ENCODE measurements around the gene DNAH7. TPM values are rescaled to one million over a fixed set of nuclear protein-coding genes. Genes with fewer than 3 reads are reported as not detected.

Gene DNAH7
- total and polyA plus RNA-seq, 10 of the 15 experiments (the other 5 are each of a cell fraction or from before 2014, with no cell fraction given) = 0.05 to 0.61 (median 0.16) TPM

DNA sequence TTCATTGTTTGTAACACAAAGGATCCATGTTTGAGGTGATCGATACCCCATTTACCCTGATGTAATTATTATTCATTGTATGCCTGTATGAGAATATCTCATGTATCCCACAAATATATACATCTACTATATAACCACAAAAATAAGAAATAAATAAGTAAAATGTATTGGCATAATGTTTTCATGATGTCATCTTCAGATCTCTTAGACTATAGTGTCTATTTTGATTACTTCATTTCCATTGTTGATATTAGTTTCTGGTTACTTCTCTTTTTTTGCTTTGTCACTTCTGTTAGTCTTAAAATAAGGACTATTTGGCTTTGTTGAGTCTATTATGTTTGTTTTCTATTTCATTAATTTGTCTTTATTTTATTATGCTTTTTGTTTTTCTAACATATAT is 301.9 kb downstream of the DNAH7 start (continued):
- no peak for TF ChIP-seq RELA (IDR thresholded peaks at IDR 0.05; ENCODE audit: borderline replicate concordance, partially characterized antibody)

DNA sequence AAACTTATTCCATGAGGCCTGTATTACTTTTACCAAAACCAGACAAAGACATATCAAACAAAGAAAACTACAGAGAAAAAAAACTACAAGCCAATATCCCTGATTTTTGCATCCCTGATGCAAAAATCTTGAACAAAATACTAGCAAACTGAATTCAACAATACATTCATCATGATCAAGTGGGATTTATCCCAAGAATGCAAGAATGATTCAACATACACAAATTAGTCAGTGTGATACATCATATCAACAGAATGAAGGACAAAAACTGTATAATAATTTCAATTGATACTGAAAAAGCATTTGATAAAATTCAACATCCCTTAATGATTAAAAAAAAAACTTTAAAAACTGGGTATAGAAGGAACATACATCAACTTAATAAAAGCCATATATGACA is 304.8 kb downstream of the DNAH7 start:
- H3K79me2 ChIP-seq (ENCODE audit: control insufficient read depth, insufficient read depth, low read length) = no peaks in the 10 kb centered on the region
- TF ChIP-seq, protein P1, sequence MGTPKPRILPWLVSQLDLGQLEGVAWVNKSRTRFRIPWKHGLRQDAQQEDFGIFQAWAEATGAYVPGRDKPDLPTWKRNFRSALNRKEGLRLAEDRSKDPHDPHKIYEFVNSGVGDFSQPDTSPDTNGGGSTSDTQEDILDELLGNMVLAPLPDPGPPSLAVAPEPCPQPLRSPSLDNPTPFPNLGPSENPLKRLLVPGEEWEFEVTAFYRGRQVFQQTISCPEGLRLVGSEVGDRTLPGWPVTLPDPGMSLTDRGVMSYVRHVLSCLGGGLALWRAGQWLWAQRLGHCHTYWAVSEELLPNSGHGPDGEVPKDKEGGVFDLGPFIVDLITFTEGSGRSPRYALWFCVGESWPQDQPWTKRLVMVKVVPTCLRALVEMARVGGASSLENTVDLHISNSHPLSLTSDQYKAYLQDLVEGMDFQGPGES (IDR thresholded peaks at IDR 0.05) = no peak
- no peak for FAIRE-seq
- no peak overlapping the region for H3K9ac ChIP-seq (ENCODE audit: control insufficient read depth, insufficient read depth, low read length)
- ChIA-PET CTCF (interaction anchor here (0.7 kb wide), 1 partner anchor 98 kb away, joined by 3 read pairs; no protein-coding TSS in a partner anchor), RAD21 (ENCODE audit: unreplicated experiment) (no interaction called here), POLR2A (no interaction called here), SMC1A (ENCODE audit: uncharacterized antibody, unreplicated experiment) (interaction anchor here (0.7 kb wide), 1 partner anchor 177 kb away, joined by 3 read pairs; no protein-coding TSS in a partner anchor)
- in situ Hi-C loops (cut with MboI) = no loop called here
- no peaks in the 10 kb centered on the region for H3K27me3 ChIP-seq (replicated peaks in 1 of 2; ENCODE audit: control insufficient read depth in 2 of 2, insufficient read depth in 2 of 2, low read length in 1 of 2)
- DNase-seq (ENCODE audit: low read depth, low spot score) = no peak
- no TSS peak for BruUV-seq (replicated peaks)
- no peak overlapping the region for H3K27ac ChIP-seq (ENCODE audit: control insufficient read depth, insufficient read depth)
- H4K20me1 ChIP-seq (ENCODE audit: control insufficient read depth, insufficient read depth) = no peaks in the 10 kb centered on the region
- H3K4me1 ChIP-seq (ENCODE audit: control insufficient read depth, insufficient read depth, low read length) = no peaks in the 10 kb centered on the region
- no peaks in the 10 kb centered on the region for H3K36me3 ChIP-seq (ENCODE audit: control insufficient read depth in 2 of 2, insufficient read depth in 2 of 2, low read length in 1 of 2)
- no peak for ATAC-seq
- intact Hi-C loops (cut with micrococcal nuclease; ENCODE audit: unreplicated experiment) = no loop called here
- no peak overlapping the region for H3K4me3 ChIP-seq
- H2AFZ ChIP-seq (ENCODE audit: control insufficient read depth, low read depth, low read length) = no peak overlapping the region
- H3K9me3 ChIP-seq (replicated peaks; ENCODE audit: control insufficient read depth, insufficient read depth, low read length) = no peaks in the 10 kb centered on the region
- H3K4me2 ChIP-seq (ENCODE audit: control insufficient read depth, insufficient read depth) = no peak overlapping the region

GRCh38 chr2:195759877-195760276 is 308.8 kb downstream of the DNAH7 start:
- no TSS peak for BruUV-seq (replicated peaks)
- Histone ChIP-seq H2AFZ (ENCODE audit: control insufficient read depth, low read depth, low read length) (no peak overlapping the region), H3K9me3 (replicated peaks; ENCODE audit: control insufficient read depth, insufficient read depth, low read length) (no peaks in the 10 kb centered on the region), H3K4me3 (no peak overlapping the region), H3K27me3 (replicated peaks in 1 of 2; ENCODE audit: control insufficient read depth in 2 of 2, insufficient read depth in 2 of 2, low read length in 1 of 2) (no peaks in the 10 kb centered on the region), H3K36me3 (ENCODE audit: control insufficient read depth in 2 of 2, insufficient read depth in 2 of 2, low read length in 1 of 2) (no peaks in the 10 kb centered on the region), H3K27ac (ENCODE audit: control insufficient read depth, insufficient read depth) (no peak overlapping the region), H3K4me1 (ENCODE audit: control insufficient read depth, insufficient read depth, low read length) (no peaks in the 10 kb centered on the region), H3K4me2 (ENCODE audit: control insufficient read depth, insufficient read depth) (no peak overlapping the region), H4K20me1 (ENCODE audit: control insufficient read depth, insufficient read depth) (no peaks in the 10 kb centered on the region), H3K9ac (ENCODE audit: control insufficient read depth, insufficient read depth, low read length) (no peak overlapping the region), H3K79me2 (ENCODE audit: control insufficient read depth, insufficient read depth, low read length) (no peaks in the 10 kb centered on the region)
- ChIA-PET SMC1A (ENCODE audit: uncharacterized antibody, unreplicated experiment) (interaction anchor here (1.3 kb wide), 1 partner anchor 10 kb away, joined by 3 read pairs; no protein-coding TSS in a partner anchor), RAD21 (ENCODE audit: unreplicated experiment) (no interaction called here), CTCF (no interaction called here), POLR2A (no interaction called here)
- FAIRE-seq (no peak), DNase-seq (ENCODE audit: low read depth, low spot score) (no peak), ATAC-seq (no peak)
- in situ Hi-C loops (cut with MboI) (no loop called here), intact Hi-C loops (cut with micrococcal nuclease; ENCODE audit: unreplicated experiment) (no loop called here)
- 29% methylated on average over 1 of the region's 1 CpG for WGBS (ENCODE audit: insufficient coverage, insufficient replicate concordance, low lambda C conversion rate, missing lambda C conversion rate)
- TF ChIP-seq HDGF (IDR thresholded peaks at IDR 0.05) (no peak), ATF2 (IDR thresholded peaks at IDR 0.05; ENCODE audit: low read length) (no peak), ZNF687 (IDR thresholded peaks at IDR 0.05) (no peak), POU2F2 (IDR thresholded peaks at IDR 0.05; ENCODE audit: borderline replicate concordance, low read depth, low read length) (no peak), POLR2AphosphoS2 (IDR thresholded peaks at IDR 0.05; ENCODE audit: low read depth, low read length) (no peak)
